Kidney epithelial cell (primary cell): ENCODE results near the gene GTF3C5. TPM values are rescaled to one million over a fixed set of nuclear protein-coding genes. Genes with fewer than 3 reads are reported as not detected.
"Not testable (repeated sequence)": the region's sequence is repeated elsewhere in the genome, so short reads cannot be mapped to it uniquely, and the experiment has no call there.

Source experiments
- DNase-seq: peaks from one replicate; pipeline ENCODE4 v3.0.0-alpha.2; 2010; ENCODE audit warnings: low read depth
- H3K27me3 ChIP-seq: 2 replicates; pipeline ENCODE4 v1.6.0; 2011; ENCODE audit warnings: low read length; ENCODE audit not compliant: control insufficient read depth, insufficient read depth
- H3K36me3 ChIP-seq: 2 replicates; pipeline ENCODE4 v1.5.1; 2011; ENCODE audit warnings: low read length; ENCODE audit not compliant: control insufficient read depth, insufficient read depth
- H3K4me3 ChIP-seq: 2 replicates; pipeline ENCODE4 v1.5.1; 2011; ENCODE audit warnings: low read depth, mild to moderate bottlenecking, control low read depth, low read length
- total RNA-seq: library from RNA; depleted of rRNA; stranded (reverse); fragments of >200 nt; gene quantifications from 2 replicates; pipeline ENCODE4 v1.2.3, GENCODE V29; 2015
- TF ChIP-seq, protein P1 (sequence below): IDR thresholded peaks from 2 replicates; pipeline ENCODE4 v1.5.1; 2011; ENCODE audit warnings: mild to moderate bottlenecking, moderate library complexity, low read length, control low read depth, inconsistent platforms; ENCODE audit not compliant: insufficient read depth, poor library complexity, severe bottlenecking

GTF3C5 gene
- total RNA-seq, 1 donor from 2014 or later = 94.7 TPM

DNA sequence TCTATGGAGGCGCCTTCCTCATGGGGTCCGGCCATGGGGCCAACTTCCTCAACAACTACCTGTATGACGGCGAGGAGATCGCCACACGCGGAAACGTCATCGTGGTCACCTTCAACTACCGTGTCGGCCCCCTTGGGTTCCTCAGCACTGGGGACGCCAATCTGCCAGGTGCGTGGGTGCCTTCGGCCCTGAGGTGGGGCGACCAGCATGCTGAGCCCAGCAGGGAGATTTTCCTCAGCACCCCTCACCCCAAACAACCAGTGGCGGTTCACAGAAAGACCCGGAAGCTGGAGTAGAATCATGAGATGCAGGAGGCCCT lies 34.2 kb downstream of the GTF3C5 start:
- TF ChIP-seq, protein P1, sequence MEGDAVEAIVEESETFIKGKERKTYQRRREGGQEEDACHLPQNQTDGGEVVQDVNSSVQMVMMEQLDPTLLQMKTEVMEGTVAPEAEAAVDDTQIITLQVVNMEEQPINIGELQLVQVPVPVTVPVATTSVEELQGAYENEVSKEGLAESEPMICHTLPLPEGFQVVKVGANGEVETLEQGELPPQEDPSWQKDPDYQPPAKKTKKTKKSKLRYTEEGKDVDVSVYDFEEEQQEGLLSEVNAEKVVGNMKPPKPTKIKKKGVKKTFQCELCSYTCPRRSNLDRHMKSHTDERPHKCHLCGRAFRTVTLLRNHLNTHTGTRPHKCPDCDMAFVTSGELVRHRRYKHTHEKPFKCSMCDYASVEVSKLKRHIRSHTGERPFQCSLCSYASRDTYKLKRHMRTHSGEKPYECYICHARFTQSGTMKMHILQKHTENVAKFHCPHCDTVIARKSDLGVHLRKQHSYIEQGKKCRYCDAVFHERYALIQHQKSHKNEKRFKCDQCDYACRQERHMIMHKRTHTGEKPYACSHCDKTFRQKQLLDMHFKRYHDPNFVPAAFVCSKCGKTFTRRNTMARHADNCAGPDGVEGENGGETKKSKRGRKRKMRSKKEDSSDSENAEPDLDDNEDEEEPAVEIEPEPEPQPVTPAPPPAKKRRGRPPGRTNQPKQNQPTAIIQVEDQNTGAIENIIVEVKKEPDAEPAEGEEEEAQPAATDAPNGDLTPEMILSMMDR = no peak
- DNase-seq = no peak
- H3K27me3 ChIP-seq = no peaks in the 10 kb centered on the region
- no peaks in the 10 kb centered on the region for H3K36me3 ChIP-seq
- H3K4me3 ChIP-seq = no peak overlapping the region

GRCh38 chr9:133066181-133066983 lies 35.6 kb downstream of the GTF3C5 start:
- H3K27me3 ChIP-seq = no peaks in the 10 kb centered on the region
- no peaks in the 10 kb centered on the region for H3K36me3 ChIP-seq
- no peak for DNase-seq
- H3K4me3 ChIP-seq = no peak overlapping the region
- TF ChIP-seq, protein P1 = no peak

GRCh38 chr9:133067006-133067405 lies 36.2 kb downstream of the GTF3C5 start:
- Histone ChIP-seq H3K4me3 (no peak overlapping the region), H3K27me3 (no peaks in the 10 kb centered on the region), H3K36me3 (no peaks in the 10 kb centered on the region)
- no peak for DNase-seq
- TF ChIP-seq, protein P1 = no peak

GRCh38 chr9:133067813-133068212 lies 37.0 kb downstream of the GTF3C5 start:
- TF ChIP-seq, protein P1 = no peak

DNA sequence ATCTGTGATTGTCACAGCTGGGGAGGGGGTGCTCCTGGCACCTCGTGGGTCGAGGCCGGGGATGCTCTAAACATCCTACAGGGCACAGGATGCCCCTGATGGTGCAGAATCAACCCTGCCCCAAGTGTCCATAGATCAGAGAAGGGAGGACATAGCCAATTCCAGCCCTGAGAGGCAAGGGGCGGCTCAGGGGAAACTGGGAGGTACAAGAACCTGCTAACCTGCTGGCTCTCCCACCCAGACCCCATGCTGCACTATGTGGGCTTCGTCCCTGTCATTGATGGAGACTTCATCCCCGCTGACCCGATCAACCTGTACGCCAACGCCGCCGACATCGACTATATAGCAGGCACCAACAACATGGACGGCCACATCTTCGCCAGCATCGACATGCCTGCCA lies 37.6 kb downstream of the GTF3C5 start:
- DNase-seq, H3K27me3 ChIP-seq, H3K4me3 ChIP-seq, H3K36me3 ChIP-seq: not testable (repeated sequence)

More at GRCh38 chr9:133067813-133068212, 37.0 kb downstream of the GTF3C5 start:
- no peaks in the 10 kb centered on the region for H3K27me3 ChIP-seq
- H3K4me3 ChIP-seq = no peak overlapping the region
- no peak for DNase-seq
- no peaks in the 10 kb centered on the region for H3K36me3 ChIP-seq

- H3K4me3 ChIP-seq = not testable (repeated sequence)
Observed at GRCh38 chr9:133070500-133070961, 39.7 kb downstream of the GTF3C5 start.

GRCh38 chr9:133070985-133071384 lies 40.2 kb downstream of the GTF3C5 start:
- H3K4me3 ChIP-seq, H3K27me3 ChIP-seq, DNase-seq, H3K36me3 ChIP-seq: not testable (repeated sequence)

More at GRCh38 chr9:133070500-133070961, 39.7 kb downstream of the GTF3C5 start:
- not testable (repeated sequence) for DNase-seq, H3K27me3 ChIP-seq, H3K36me3 ChIP-seq
